ENCODE data around the gene KRTAP3-3.
"Not testable (repeated sequence)": the region's sequence is repeated elsewhere in the genome, so short reads cannot be mapped to it uniquely, and the experiment has no call there.

KRTAP3-3 gene

DNA sequence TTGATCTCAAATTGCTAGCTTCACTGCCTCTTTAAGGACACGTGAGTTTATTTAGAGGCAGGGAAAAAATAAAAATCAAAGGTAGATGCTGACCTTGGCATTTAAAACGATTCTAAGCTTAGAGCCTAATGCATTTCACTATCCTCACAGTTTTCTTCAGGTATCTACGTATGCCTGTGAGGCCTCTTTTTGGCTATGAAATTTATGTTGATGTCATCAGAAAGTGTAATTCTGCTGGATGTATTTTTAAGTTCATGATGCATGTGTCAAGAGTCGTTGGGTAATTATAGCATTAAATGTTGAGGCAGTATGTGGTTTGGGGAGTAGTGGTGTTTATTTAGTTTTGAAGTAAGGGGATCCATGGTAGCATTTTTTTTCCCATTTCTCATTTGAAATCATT is 10.0 kb upstream of the KRTAP3-3 start:
- no peak for DNase-seq

DNA sequence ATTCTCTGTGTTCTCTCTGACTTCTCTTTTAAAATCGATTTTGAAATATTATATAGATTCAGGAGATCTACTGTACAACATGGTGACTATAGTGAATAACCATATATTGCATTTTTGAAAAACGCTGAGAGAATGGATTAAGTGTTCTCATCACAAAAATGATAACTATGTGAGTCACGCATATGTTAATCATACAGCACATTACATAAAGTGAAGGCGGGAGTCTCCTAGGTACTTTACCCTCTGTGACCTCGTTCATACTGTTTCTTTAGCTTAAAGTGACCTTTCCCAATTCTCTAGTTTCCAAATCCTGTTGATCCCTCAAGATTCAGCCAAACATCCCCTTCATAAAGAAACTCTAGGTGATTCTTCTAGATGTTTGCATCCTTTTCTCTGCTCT is 8.8 kb upstream of the KRTAP3-3 start:
- no peak for DNase-seq

DNA sequence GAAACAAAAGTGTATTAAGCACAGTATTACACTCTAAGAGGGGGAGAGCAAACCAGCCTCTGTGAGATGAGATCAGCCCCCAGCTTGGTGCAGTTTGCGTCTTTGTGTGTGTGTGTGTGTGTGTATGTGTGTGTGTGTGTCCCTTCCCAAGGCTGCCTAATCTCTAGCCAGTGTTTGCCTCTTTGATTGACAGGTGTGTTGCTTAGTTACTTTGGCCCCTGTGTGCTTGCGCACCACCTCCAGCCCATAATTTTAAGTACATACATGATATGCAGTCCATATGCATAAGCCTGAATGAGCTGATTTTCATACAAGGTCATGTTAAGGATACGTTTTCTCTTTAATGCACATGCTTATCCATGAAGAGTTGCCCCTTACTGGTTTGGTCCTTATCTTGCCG is 7.8 kb upstream of the KRTAP3-3 start:
- no peak for DNase-seq

DNA sequence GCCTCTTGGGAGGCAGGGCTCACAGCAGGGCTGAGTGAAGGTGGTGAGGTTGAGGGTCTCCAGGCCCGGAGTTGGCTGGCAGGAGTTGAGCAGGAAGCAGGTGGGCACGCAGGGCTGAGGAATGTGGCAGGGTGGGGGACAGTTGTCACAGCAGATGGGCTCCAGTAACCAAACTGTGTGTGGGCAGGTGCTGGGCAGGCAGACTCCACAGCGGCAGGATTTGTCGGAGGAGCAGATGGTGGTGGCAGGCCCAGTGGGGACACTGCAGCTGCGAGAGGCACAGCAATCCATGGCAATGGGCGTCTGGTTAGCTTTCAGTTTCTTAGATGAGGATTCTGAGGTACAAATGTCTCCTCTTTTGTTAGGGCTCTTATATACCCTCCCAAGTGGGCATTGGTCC is 5.6 kb upstream of the KRTAP3-3 start, which contains the start of gene KRTAP3-2:
Gene KRTAP3-2 (minus strand): TSS at position 344 of the 400 bp plus-strand sequence. CDS start 53 bp downstream, at position 291.
- DNase-seq: not testable (repeated sequence)

DNA sequence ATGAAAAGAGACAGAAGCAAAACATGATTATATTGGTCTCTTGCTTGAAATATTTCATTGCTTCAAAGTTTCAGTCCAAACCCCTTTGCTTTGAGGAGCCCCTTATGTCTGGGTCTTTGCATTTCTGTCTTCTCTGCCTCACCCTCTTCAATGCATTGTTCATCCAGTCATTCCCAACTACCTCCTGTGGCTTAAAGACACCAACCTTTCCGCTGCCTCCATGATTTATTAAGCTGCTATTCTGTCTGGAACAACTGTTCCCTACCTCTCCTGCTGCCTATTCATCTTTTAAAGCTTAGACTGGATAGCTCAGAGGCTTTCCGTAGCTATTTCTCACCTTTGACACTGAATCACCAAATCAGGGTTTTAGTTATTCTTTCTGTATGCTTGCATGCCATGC is 3.4 kb upstream of the KRTAP3-3 start:
- no peak for DNase-seq

DNA sequence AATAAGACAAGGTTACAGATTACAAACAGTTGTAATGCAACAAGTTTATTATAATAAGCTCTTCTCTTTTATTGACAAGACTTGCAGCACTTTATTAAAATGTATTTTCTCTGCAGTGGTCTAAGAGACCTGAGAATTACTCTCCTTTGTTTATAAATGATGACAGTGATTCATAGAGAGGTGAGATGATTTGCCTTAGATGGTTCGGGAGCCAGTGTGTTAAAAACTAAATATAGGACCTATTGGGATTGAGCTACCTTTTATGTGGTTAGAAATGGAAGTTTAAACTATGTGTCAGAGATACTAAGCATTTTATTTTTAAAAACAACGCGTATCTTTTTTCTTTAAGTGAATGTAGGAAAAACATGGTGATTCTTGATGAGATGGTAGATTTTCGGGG is 2.9 kb upstream of the KRTAP3-3 start:
- no peak for DNase-seq

DNA sequence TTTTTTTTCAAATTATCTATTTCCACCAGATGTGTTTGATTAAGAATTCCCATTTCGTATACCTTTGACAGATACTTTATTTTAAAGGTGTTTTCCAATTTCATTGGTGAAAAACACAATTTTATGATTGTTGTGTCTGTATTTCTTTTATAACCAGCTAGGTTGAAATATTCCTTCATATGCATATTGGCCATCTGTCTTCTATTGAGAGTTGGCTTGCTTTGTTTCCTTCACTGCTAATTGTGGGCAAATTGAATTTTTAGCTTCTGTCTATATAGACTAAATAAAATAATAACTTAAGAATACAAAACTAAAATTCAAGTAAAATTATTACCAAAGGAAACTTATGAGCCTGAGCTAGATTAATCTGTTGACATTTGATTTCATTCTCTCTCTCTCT is 1.2 kb upstream of the KRTAP3-3 start:
- no peak for DNase-seq

DNA sequence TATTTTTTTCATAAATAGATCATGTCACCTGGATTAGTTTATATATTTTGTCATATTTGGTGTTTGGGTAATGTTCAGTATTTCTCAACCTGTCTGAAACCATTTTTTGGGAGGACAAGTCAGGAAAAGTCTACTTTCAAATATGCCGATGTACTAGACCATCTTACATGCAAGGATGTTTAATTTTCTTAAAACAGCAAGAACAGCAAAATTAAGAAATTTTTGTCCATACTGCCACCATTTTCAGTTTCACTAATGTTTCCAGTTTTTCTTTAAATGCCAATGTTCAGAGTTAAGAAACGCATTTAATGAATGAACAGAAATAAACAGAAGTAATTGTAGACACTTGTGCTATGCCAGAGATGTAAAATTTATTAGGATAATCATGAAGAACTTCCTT is 880 bp downstream of the KRTAP3-3 start:
- no peak for DNase-seq

DNA sequence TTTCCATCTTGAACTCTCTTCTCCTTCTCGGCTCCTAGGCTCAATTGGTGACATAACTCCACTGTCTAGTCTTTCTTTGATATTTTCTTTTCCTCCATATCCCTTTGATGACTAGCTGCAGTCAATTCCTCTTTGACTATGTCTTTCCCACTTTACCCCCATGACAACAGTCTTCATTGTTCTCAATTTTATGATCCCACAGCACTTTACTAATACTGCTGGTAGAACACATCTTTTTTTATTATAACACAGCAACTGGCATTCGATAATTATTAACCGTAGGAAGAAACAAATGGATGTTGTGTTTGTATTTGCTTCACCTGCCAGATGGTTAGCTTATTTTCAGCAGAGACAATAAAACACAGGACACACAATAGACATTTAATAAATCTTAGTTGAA is 1.3 kb downstream of the KRTAP3-3 start:
- no peak for DNase-seq

DNA sequence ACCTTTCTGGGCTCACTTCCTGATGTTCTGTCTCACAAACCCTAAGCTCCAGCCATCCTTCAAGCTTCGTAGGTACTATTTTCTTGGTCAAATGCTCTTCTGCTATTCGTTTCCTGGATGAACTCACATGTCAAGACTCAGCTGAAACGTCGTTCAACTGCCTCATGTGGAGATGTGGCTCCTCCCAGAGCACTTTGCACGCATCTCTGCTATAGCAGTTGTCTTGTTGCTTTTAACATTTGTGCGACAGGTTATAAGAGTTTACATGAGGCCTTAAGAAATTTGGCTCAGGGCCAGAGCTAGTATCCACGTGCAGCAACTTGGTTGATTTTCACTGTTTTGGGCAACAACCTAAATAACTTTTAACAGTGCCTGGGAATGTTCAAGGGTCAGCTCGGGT is 7.0 kb downstream of the KRTAP3-3 start:
- DNase-seq: no peak

DNA sequence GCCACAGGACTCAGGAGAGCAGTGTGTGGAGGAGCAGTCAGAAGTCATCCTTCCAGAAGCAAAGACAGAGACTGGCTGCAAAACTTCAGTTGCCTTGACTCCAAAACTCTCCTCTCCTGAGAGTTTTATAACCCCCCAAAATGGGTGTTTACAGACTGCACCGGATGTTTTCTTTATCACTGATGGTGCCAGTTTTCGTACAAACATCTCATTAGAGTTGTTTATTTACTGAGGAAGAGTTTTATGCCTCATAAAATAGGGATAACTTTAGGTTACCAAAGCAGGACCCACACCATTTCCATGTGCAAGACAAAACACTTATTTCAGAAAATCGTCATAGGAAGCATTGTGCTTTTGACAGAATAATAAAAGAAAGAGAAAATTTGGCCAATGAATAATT is 9.7 kb downstream of the KRTAP3-3 start, which contains the start of gene KRT40:
Gene KRT40 (minus strand): TSS at position 101 of the 400 bp plus-strand sequence. CDS start 53 bp downstream, at position 48.
- DNase-seq: no peak

DNA sequence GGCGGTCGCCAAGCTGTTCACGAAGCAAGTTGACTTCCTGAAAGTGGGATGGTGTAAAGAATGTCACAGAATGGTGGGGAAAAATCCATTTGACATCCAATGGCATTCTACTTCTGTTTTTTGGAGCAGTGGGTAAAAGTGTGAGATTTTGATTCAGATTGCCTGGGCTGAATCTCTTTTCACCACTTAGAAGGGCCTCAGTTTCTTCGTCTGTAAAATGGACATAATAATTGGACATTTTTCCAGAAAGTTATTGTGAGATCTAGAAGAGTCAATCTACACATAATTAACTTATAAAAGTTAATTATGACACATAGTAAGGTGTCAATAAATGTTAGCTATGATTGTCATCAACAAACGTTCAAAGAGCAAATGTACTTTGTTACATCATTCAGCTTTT is 12.8 kb downstream of the KRTAP3-3 start:
- no peak for DNase-seq

DNA sequence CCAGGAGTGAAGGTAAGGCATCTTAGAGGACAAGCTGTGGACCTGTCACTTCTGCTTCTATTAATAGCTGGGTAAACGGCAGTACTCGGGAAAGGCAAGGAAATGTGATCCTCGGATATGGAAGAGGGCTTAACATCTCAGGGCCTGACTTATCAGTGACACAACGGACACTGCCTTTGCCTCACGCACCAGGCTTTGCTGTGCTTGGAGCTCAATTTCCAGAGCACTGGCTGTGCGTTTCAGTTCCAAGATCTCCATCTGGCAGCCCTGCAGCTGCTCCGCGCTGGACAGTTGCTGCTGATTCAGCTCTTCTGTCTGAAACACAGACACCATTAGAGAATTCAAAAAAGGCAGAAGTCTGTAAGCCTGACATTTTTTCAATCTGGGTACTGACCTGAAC is 13.4 kb downstream of the KRTAP3-3 start:
- DNase-seq: no peak

DNA sequence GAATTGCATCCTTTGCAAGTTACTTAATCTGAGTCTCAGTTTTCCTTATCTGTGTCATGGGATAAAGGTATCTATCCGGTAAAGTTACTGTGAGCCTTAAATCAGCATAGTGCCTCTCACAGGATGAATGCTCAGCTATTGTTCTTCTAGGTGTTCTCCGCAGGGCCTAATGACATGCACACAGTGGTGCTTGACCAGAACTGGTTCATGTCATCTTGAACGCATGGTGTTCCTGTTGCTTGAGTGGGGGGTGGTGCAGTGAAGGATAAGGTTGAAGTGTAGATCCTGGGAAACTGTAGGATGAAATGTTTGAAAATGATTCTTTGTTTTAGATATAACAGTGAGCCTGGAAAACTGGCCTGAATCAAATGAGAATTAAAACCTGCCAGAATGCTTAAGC is 13.8 kb downstream of the KRTAP3-3 start:
- no peak for DNase-seq

DNA sequence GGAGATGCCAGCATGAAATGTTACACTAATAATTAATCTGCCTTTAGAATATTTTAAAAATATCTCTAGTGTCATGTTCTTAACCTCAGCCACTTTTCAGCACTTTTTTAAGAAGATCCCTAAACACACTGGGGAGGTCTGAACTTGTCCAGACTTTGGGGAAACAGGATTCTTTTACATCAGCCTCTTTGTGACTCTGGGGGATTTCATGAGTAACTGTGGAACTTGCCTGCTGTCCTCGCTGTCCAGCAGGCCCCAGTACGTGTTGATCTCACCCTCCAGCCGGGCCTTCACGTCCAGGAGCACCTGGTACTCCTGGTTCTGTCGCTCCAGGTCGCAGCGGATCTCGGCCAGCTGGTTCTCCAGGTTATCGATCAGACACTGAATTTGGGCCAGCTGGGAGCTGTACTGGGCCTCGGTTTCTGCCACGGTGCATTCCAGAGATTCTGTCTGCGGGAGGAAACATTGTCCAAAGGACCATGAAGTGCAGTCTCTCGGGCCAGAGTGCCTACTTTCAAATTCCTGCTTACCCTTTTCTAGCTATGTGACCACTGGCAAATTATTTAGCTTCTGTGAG is 15.3 kb downstream of the KRTAP3-3 start:
- DNase-seq: no peak

DNA sequence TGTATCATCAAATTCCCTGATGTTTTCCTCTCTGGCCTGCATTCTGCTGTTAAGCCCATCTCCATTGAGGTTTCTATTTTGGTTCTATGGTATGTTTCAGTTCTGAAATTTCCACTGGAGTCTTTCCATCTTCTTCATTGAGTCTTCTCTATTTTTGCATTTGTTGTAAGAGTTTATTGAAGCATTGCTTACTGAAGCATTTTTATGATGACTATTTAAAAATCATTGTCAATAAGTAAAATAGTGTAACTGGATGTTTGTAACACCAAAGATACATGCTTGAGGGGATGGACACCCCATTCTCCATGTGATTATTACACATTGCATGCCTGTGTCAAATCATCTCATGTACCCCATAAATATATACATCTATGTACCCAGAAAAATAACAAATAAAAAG is 18.4 kb downstream of the KRTAP3-3 start:
- no peak for DNase-seq

DNA sequence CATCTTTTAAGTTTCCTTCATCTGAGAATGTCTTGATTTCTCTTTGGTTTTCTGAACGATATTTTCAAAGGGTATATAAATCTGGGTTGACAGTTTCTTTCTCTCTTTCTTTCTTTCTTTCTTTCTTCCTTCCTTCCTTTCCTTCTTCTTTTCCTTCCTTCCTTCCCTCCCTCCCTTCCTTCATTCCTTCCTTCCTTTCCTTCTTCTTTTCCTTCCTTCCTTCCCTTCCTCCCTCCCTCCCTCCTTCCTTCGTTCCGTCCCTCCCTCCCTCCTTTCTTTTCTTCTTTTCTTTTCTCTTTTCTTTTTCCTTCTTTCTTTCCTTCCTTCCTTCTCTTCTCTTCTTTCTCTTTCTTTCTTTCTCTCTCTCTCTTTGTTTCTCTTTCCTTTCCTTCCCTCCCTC is 19.6 kb downstream of the KRTAP3-3 start:
- DNase-seq: no peak

DNA sequence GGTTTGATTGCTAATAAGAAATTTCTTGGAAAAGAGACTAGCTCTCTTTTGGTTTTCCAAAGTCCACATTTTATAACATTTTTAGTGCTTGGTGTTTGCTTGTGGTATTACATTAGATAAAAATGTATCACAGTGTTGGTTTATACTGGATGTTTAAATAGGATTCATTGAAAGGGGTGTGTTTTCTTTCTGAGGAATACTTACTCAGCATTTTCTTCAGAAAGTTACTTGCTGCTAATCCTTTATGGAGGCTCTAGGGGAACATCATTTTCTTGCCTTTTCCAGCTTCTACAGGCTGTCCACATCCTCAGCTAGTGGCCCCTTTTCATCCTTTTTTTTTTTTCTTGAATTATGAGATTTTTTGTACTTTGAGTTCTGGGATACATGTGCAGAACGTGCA is 26.4 kb downstream of the KRTAP3-3 start:
- DNase-seq: no peak

DNA sequence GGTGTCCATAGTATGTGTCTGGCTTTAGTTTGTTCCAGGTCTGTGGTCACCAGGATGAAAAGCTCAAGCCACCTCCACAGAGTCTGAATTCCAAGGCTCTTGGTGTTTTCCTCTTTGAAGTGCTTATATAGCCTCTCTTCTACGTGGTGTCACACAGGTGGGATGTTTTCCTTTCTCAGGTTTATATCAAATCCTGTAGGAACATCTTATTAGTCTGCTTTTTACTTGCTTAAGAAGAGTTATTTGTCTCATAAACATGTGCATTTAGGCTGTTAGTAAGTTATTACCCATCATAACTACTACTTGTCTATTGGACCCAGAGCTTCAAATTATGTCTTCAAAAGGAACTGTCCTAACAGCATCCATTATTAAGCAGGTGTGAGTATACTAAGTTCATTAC is 27.1 kb downstream of the KRTAP3-3 start, which contains the start of gene KRT39:
Gene KRT39 (minus strand): TSS at position 101 of the 400 bp plus-strand sequence. CDS start 92 bp downstream, at position 9.
- DNase-seq: no peak

DNA sequence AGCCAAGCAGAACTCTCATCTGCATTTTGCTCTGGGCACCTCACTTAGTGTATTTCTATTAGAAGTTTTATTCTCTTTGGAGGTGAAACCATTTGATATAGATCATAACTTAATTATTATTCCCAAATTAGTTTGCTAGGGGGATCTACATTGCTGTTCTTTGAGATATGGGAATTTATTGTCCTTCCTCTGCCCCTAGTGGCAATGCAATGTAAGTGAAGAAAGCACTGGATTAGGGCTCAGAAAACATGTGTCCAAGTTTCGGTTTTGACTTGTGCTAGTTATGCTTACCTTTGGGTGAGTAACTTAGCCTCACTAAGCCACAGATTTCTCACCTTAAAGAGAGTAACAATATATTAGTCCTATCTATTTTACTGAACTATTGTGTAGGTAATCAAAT is 30.1 kb downstream of the KRTAP3-3 start:
- no peak for DNase-seq

DNA sequence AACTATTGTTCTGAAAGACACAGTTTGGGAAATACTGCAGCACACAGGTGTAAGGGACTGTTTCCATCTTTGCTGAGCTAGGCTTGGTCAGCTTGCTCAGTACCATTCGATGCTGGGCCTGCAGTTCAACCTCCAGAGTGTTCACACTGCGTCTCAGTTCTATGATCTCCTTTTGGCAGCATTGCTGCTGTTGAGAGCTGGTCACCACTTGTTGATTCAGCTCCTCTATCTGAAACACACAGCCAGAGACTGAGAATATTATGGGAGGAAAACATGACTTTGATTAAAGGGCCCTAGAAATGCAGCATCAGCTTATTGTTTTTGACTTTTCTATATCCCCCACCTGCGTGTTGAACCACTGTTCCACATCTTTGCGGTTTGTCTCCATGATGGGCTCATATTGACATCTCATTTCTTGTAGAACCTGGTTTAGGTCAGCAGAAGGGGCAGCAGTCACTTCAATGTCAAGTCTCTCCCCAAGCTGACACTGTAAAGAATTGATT is 31.9 kb downstream of the KRTAP3-3 start:
- no peak for DNase-seq

DNA sequence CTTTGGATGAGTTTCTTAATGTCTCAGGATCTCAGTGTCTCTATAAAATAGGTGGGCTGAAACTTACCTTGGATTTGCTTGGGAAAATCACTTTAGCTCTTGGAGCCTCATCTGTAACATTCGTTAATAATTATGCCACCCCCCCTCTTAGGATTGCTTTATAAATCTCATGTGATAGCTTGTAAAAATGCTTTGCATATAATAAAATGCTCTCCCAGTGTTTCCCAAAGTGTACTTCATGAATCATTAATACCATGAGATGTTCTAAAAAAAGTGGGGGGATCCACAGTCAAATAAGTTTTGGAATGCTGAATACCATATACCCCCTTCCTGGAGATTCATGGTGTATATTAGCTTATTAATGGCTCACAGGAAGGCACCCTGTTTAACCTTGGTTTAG is 32.4 kb downstream of the KRTAP3-3 start:
- DNase-seq: no peak

DNA sequence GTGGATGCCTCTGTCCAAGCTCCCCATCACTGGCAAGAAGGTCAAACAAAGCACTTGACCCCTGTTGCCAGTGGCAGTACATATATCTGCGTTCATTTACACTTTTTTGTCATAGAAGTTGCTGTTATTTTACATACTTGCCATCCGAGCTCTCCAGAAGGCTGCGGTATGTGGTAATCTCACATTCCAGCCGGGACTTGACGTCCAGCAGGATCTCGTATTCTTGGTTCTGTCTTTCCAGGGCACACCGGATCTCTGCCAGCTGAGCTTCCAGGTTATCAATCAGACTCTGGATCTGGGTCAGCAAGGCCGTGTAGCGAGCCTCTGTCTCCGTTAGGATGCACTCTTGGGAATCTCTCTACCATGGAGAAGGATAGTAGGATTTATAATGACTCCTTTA is 33.8 kb downstream of the KRTAP3-3 start:
- no peak for DNase-seq

DNA sequence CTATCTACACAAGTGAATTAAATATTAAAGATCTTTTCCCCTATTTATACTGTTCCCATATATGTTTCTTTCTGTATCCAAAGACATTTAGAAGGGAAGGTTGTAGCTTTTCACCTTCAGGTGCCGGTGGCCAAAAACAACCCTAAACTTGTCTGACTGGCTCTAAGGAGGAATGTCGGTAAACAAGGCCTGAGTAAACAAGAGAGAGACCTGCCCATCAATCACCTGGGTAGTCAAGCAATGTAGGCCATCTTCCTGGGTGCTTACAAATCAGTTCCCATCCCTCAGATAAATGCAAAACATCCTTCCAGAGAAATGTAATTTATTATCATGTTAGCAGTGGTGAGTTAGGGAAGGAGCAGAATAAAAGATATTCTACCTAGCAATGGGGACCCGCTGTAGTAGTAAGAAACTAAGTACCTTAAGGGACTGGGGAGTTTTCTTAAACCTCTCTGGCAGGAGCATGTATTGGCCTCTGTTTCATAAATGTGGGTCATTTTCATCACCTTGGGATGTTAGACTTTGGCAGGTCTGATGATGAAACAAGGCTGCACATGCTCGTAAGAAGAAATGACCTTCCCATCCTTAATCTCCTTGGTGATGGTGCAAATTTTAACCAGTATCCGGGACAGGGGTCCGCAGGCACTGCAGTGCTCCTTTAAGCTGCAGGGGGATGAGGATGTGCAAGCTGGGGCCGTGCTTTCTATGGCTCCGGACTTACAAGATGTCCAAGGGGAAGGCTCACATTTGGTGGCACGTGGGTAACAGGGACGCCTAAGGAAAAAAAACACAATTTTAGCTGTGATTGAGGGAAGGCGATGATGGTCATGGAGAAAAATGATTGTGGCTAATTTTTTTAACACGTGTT is 35.6 kb downstream of the KRTAP3-3 start:
- no peak for DNase-seq
